H1 (cell line): ENCODE data around the gene HSD11B1L. TPM values are rescaled to one million over a fixed set of nuclear protein-coding genes. Genes with fewer than 3 reads are reported as not detected.

Experiments
- CTCF ChIA-PET: fragments of 300-600 bp; sonication (Branson Sonifier 250); formaldehyde crosslinking; loops from one replicate; lab custom pipeline; 2021; ENCODE audit not compliant: partially characterized antibody; lab: Charles Lee
- POLR2A ChIA-PET: fragments of 300-600 bp; sonication (Branson Sonifier 250); formaldehyde crosslinking; loops from one replicate; lab custom pipeline; 2021; ENCODE audit warnings: inconsistent platforms; ENCODE audit not compliant: partially characterized antibody; lab: Charles Lee
- DNase-seq, 2 experiments: peaks; one replicate each; pipeline versions ENCODE4 v3.0.0 to v3.0.0-alpha.2; 2010 to 2022; ENCODE audit warnings: low spot score in 2 of 2, low read depth in 1 of 2, mixed read lengths in 1 of 2
- FAIRE-seq: peaks from 2 replicates; lab custom pipeline; 2011; peaks lifted over from hg19 to GRCh38; lab: Jason Lieb, UNC
- H2AFZ ChIP-seq: 2 replicates; pipeline ENCODE4 v1.8.1; 2012; ENCODE audit warnings: low read length, inconsistent platforms
- H2AK5ac ChIP-seq: 2 replicates; pipeline ENCODE4 v1.6.1; 2013; ENCODE audit warnings: low read depth, low read length
- H2BK120ac ChIP-seq: replicated peaks from 2 replicates; pipeline ENCODE3; 2013; ENCODE audit warnings: low read depth, low read length, inconsistent platforms
- H2BK12ac ChIP-seq: 2 replicates; pipeline ENCODE4 v1.6.1; 2013; ENCODE audit warnings: low read depth, low read length
- H2BK15ac ChIP-seq: 2 replicates; pipeline ENCODE4 v1.6.1; 2013; ENCODE audit warnings: low read length
- H2BK20ac ChIP-seq: 2 replicates; pipeline ENCODE4 v1.6.1; 2013; ENCODE audit warnings: low read length
- H2BK5ac ChIP-seq: 2 replicates; pipeline ENCODE4 v1.6.1; 2013; ENCODE audit warnings: low read depth, low read length
- H3K14ac ChIP-seq: 2 replicates; pipeline ENCODE4 v1.6.1; 2013; ENCODE audit warnings: inconsistent platforms; ENCODE audit not compliant: insufficient read length
- H3K18ac ChIP-seq: 2 replicates; pipeline ENCODE4 v1.6.1; 2013; ENCODE audit warnings: low read length; ENCODE audit errors: extremely low read depth
- H3K23ac ChIP-seq: 2 replicates; pipeline ENCODE4 v1.6.1; 2013; ENCODE audit warnings: inconsistent platforms; ENCODE audit not compliant: insufficient read length
- H3K23me2 ChIP-seq: 2 replicates; pipeline ENCODE4 v1.6.1; 2013; ENCODE audit warnings: low read depth, low read length
- H3K27ac ChIP-seq: 2 replicates; pipeline ENCODE4 v1.6.1; 2011; ENCODE audit warnings: low read depth, low read length, inconsistent platforms
- H3K27me3 ChIP-seq, 4 experiments: replicated peaks in 1 of 4; 1 replicate in 1 of 4; 2 replicates in 3 of 4; pipeline versions ENCODE4 v1.6.1 to v1.8.1; 2011 to 2013; ENCODE audit warnings: low read length in 3 of 4, mild to moderate bottlenecking in 3 of 4, inconsistent platforms in 2 of 4, mixed read lengths in 2 of 4, moderate library complexity in 1 of 4; ENCODE audit not compliant: control insufficient read depth in 3 of 4, insufficient read depth in 3 of 4; ENCODE audit errors: extremely low read depth in 1 of 4
- H3K36me3 ChIP-seq, 4 experiments: 2 replicates each; pipeline versions ENCODE4 v1.6.1 to v1.8.1; 2011 to 2013; ENCODE audit warnings: mild to moderate bottlenecking in 4 of 4, low read length in 3 of 4, moderate library complexity in 2 of 4, control low read depth in 1 of 4, inconsistent platforms in 1 of 4; ENCODE audit not compliant: insufficient read depth in 4 of 4, control insufficient read depth in 2 of 4
- H3K4ac ChIP-seq: replicated peaks from 2 replicates; pipeline ENCODE3; 2013; ENCODE audit warnings: low read length, low read depth, mixed read lengths, inconsistent platforms; ENCODE audit not compliant: insufficient read length
- H3K4me1 ChIP-seq, 4 experiments: replicated peaks in 1 of 4; 1 replicate in 1 of 4; 2 replicates in 3 of 4; pipeline versions ENCODE4 v1.6.1 to v1.8.1; 2011 to 2013; ENCODE audit warnings: low read length in 3 of 4, inconsistent platforms in 2 of 4, mixed read lengths in 1 of 4; ENCODE audit not compliant: insufficient read depth in 4 of 4, control insufficient read depth in 3 of 4
- H3K4me2 ChIP-seq, 2 experiments: 2 replicates each; pipeline versions ENCODE4 v1.6.1 to v1.8.1; 2011 to 2013; ENCODE audit warnings: low read depth in 2 of 2, low read length in 2 of 2, control low read depth in 1 of 2, inconsistent platforms in 1 of 2, mild to moderate bottlenecking in 1 of 2; ENCODE audit not compliant: insufficient read depth in 1 of 2
- H3K4me3 ChIP-seq, 4 experiments: fragments of 200-600, 300-600 bp in 1 of 4; sonication (generic), shearing (Covaris generic), sonication (Bioruptor Twin) in 1 of 4; 2 replicates each; pipeline versions ENCODE4 v1.5.1 to v1.8.1; 2011 to 2016; ENCODE audit warnings: low read length in 4 of 4, low read depth in 3 of 4, control low read depth in 2 of 4, inconsistent platforms in 2 of 4, mild to moderate bottlenecking in 2 of 4, mixed read lengths in 1 of 4, moderate library complexity in 1 of 4; ENCODE audit not compliant: insufficient read depth in 2 of 4; ENCODE audit errors: extremely low read depth in 1 of 4
- H3K56ac ChIP-seq: replicated peaks from 2 replicates; pipeline ENCODE3; 2013; ENCODE audit warnings: low read depth, mild to moderate bottlenecking, mixed read lengths, low read length, inconsistent platforms; ENCODE audit not compliant: insufficient read length
- H3K79me1 ChIP-seq: 2 replicates; pipeline ENCODE4 v1.6.1; 2013; ENCODE audit warnings: low read depth, low read length, control low read depth
- H3K79me2 ChIP-seq, 2 experiments: 2 replicates each; pipeline versions ENCODE4 v1.6.1 to v1.8.1; 2012 to 2013; ENCODE audit warnings: low read length in 2 of 2, mild to moderate bottlenecking in 2 of 2, inconsistent platforms in 1 of 2; ENCODE audit not compliant: insufficient read depth in 2 of 2, control insufficient read depth in 1 of 2
- H3K9ac ChIP-seq, 4 experiments: replicated peaks in 1 of 4; 1 replicate in 1 of 4; 2 replicates in 3 of 4; pipeline versions ENCODE4 v1.6.1 to v1.8.1; 2011 to 2013; ENCODE audit warnings: low read depth in 3 of 4, low read length in 3 of 4, control low read depth in 2 of 4, mild to moderate bottlenecking in 2 of 4, moderate library complexity in 2 of 4, inconsistent platforms in 1 of 4; ENCODE audit errors: extremely low read depth in 1 of 4
- H3K9me3 ChIP-seq, 2 experiments: 2 replicates each; pipeline versions ENCODE4 v1.6.1 to v1.8.1; 2012 to 2013; ENCODE audit warnings: mild to moderate bottlenecking in 2 of 2, moderate library complexity in 2 of 2, control low read depth in 1 of 2, inconsistent platforms in 1 of 2, low read depth in 1 of 2, low read length in 1 of 2, mixed read lengths in 1 of 2; ENCODE audit not compliant: insufficient read depth in 2 of 2
- H4K20me1 ChIP-seq, 2 experiments: replicated peaks in 1 of 2; 2 replicates each; pipeline versions ENCODE3 to v1.8.1; 2011 to 2013; ENCODE audit warnings: inconsistent platforms in 2 of 2, low read length in 2 of 2, mild to moderate bottlenecking in 1 of 2; ENCODE audit not compliant: insufficient read depth in 2 of 2, control insufficient read depth in 1 of 2
- H4K5ac ChIP-seq: 2 replicates; pipeline ENCODE4 v1.6.1; 2013; ENCODE audit warnings: low read length, low read depth, mixed read lengths, inconsistent platforms; ENCODE audit not compliant: insufficient read length
- H4K8ac ChIP-seq: 2 replicates; pipeline ENCODE4 v1.8.0; 2013; ENCODE audit warnings: mild to moderate bottlenecking, moderate library complexity, low read length, inconsistent platforms; ENCODE audit not compliant: insufficient read depth; ENCODE audit errors: extremely low read depth
- H4K91ac ChIP-seq: replicated peaks from 2 replicates; pipeline ENCODE3; 2013; ENCODE audit warnings: low read length, mixed read lengths, inconsistent platforms; ENCODE audit not compliant: insufficient read length
- BACH1 ChIP-seq: IDR thresholded peaks from 2 replicates; pipeline ENCODE4 v1.6.1; 2012; ENCODE audit warnings: low read length, improper control_type of control experiment
- CBX8 ChIP-seq: fragments of 300-800, 300-1000 bp; sonication (generic); IDR thresholded peaks from 2 replicates; pipeline ENCODE4 v1.7.1; 2016; ENCODE audit warnings: low read depth, low read length, borderline replicate concordance
- EGR1 ChIP-seq: IDR thresholded peaks from 2 replicates; pipeline ENCODE4 v1.6.1; 2011; ENCODE audit warnings: low read depth, low read length, borderline replicate concordance
- RAD21 ChIP-seq, 2 experiments: IDR thresholded peaks in 1 of 2; conservative IDR thresholded peaks in 1 of 2; 2 replicates each; pipeline ENCODE4 v1.6.1; 2011; ENCODE audit warnings: low read depth in 2 of 2, low read length in 2 of 2, improper control_type of control experiment in 1 of 2, inconsistent platforms in 1 of 2, mild to moderate bottlenecking in 1 of 2, moderate library complexity in 1 of 2
- RXRA ChIP-seq: IDR thresholded peaks from 2 replicates; pipeline ENCODE4 v1.6.1; 2011; ENCODE audit warnings: low read depth, mild to moderate bottlenecking, low read length, moderate library complexity; ENCODE audit not compliant: insufficient read depth
- SIN3A ChIP-seq, 2 experiments: IDR thresholded peaks in 1 of 2; conservative IDR thresholded peaks in 1 of 2; 2 replicates each; pipeline ENCODE4 v1.6.1; 2011 to 2012; ENCODE audit warnings: low read length in 2 of 2, improper control_type of control experiment in 1 of 2, low read depth in 1 of 2, mild to moderate bottlenecking in 1 of 2
- SIRT6 ChIP-seq: IDR thresholded peaks from one replicate; pipeline ENCODE4 v1.7.1; 2012; ENCODE audit warnings: low read length, inconsistent platforms
- SIX5 ChIP-seq: IDR thresholded peaks from 2 replicates; pipeline ENCODE4 v1.6.1; 2011; ENCODE audit warnings: mild to moderate bottlenecking, low read depth, low read length
- WGBS, 2 experiments: shearing (Covaris generic) in 1 of 2; methylation state at CpG; one replicate each; pipeline versions ENCODE4 v1.1.6 to v1.1.7; 2013 to 2015; ENCODE audit warnings: low lambda C conversion rate in 2 of 2, mixed read lengths in 2 of 2, inconsistent platforms in 1 of 2, low coverage in 1 of 2, missing lambda C conversion rate in 1 of 2; ENCODE audit not compliant: insufficient replicate concordance in 2 of 2, insufficient coverage in 1 of 2, insufficient read length in 1 of 2; ENCODE audit errors: extremely low coverage in 1 of 2, missing lambda C conversion rate in 1 of 2; 5-methylcytosine and 5-hydroxymethylcytosine counted together
- polyA plus RNA-seq, 7 experiments: library from polyadenylated mRNA; depleted of rRNA in 3 of 7; stranded (reverse) in 5 of 7; unstranded in 2 of 7; fragments of >200 nt in 5 of 7; fragments of 200-250 nt in 2 of 7; gene quantifications; 1 replicate in 5 of 7; 2 replicates in 1 of 7; 4 replicates in 1 of 7; pipeline versions ENCODE4 v1.2.1 to v1.2.3, GENCODE V29; 2011 to 2013; ENCODE audit warnings: missing spikeins in 2 of 7, mixed read lengths in 2 of 7
- total RNA-seq: library from RNA; stranded (reverse); fragmentation: NEBNext Ultra II Directional; extraction: Animal tissue kit (Norgen Biotek cat#: 25700); gene quantifications from 2 replicates; pipeline ENCODE4 v1.2.1, GENCODE V29; 2021
- TF ChIP-seq, protein P1 (sequence below): IDR thresholded peaks from 2 replicates; pipeline ENCODE4 v1.6.1; 2011; ENCODE audit warnings: low read depth, mild to moderate bottlenecking, low read length; ENCODE audit not compliant: insufficient read depth

Gene HSD11B1L
- total and polyA plus RNA-seq, 2 of the 8 experiments (the other 6 are each of a cell fraction or from before 2014, with no cell fraction given) = 8.2 to 20.6 TPM

DNA sequence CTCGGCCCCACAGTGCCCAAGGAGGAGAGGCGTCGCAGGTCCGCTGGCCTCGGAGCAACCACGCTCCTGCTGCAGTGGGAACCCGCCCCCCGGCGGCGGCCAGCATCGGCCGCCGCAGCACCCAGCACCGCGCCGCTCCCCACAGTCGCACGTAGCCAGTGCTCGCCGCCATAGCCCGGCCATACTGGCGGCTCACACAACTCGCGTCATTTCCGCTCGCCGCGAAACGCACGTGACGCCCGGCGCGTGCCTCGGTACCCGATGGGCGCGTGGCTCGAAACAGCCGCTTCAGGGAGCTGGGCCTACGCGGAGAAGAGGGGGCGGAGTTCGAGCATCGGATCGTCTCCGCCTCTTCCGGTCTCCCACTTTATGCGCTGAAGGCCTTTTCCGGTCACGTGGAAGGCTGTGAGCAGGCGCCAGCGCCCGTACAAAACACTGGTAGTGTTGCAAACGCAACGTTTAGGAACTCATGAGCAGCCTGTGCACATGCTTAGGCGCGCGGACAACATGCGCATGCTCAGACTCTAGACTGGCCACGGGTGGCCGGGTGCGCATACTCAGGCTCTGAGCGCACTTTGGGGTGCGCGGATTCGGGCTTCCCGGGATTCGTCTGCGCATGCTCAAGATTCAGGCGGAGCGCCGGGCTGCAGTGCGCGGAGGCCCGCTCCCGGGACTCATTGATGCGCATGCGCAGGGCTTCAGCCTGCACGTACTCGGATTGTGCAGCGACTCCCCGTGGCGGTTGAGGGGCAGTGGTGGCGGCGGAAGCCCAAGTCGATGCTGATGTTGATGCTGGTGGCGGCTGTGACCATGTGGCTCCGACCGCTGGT is 39.3 kb downstream of the HSD11B1L start, which contains the start of the genes CATSPERD and LONP1:
Gene CATSPERD (plus strand): TSS at position 677 of the 830 bp plus-strand sequence. CDS start 101 bp downstream, at position 778.
Gene LONP1 (minus strand): TSS at position 186 of the 830 bp plus-strand sequence. CDS start 14 bp downstream, at position 172.
- H4K91ac ChIP-seq = peak within 1 kb of the TSS; percentile 99
- FAIRE-seq = no peak
- H3K4me2 ChIP-seq = peak within 1 kb of the TSS; percentile 55 to 95
- 0 out of 2 replicates have a peak within 1 kb of the TSS, but pooled peaks have one; percentile 56 for H2AK5ac ChIP-seq
- ChIA-PET POLR2A (interaction anchor here (0.6 to 22.4 kb wide), 30 partner anchors 8 to 184 kb away, joined by 3 to 620 read pairs (median 5); partner anchors contain the start of genes DUS3L, FUT3, RPL36 and SAFB), CTCF (interaction anchor here (0.6 to 2.3 kb wide), 14 partner anchors 8 to 371 kb away, joined by 3 to 6 read pairs (median 3); partner anchors contain the start of gene RPL36)
- peaks cover 10% of the 10 kb centered on the region; the same call in 1 of the 2 replicates for H3K79me1 ChIP-seq
- peaks cover 4 to 13% of the 10 kb centered on the region in 2 experiments for H4K20me1 ChIP-seq
- H3K4me1 ChIP-seq = no peaks in the 10 kb centered on the region; a peak in 2 of 7 replicates
- H2BK12ac ChIP-seq = peak within 1 kb of the TSS; percentile 53; the same call in 1 of the 2 replicates
- H4K5ac ChIP-seq = peak within 1 kb of the TSS; percentile 100
- H3K56ac ChIP-seq = peak within 1 kb of the TSS; percentile 99
- H3K4ac ChIP-seq = peak within 1 kb of the TSS; percentile 99
- H2BK20ac ChIP-seq = no peak within 1 kb of the TSS
- H3K79me2 ChIP-seq = peaks cover 34 to 41% of the 10 kb centered on the region in 2 experiments
- WGBS, 2 experiments = 1% methylated on average over 84 of the region's 90 CpGs; no CpG with 5 or more reads in 1 of the 2 experiments
- H2BK120ac ChIP-seq = peak within 1 kb of the TSS; percentile 96
- DNase-seq = peak; percentile 95 to 98
- peak within 1 kb of the TSS; percentile 98 for H2BK5ac ChIP-seq
- H3K4me3 ChIP-seq = peak within 1 kb of the TSS; percentile 71 to 100 (median 98)
- peak within 1 kb of the TSS; percentile 98 for H4K8ac ChIP-seq
- peak within 1 kb of the TSS; percentile 97 to 99 (median 98) for H3K9ac ChIP-seq
- peak within 1 kb of the TSS; percentile 100 for H3K18ac ChIP-seq
- peak within 1 kb of the TSS; percentile 97 for H3K27ac ChIP-seq
- peak within 1 kb of the TSS; percentile 99; the same call in 1 of the 2 replicates for H2BK15ac ChIP-seq
- peak within 1 kb of the TSS; percentile 96 for H2AFZ ChIP-seq
- no peaks in the 10 kb centered on the region for H3K9me3 ChIP-seq
- H3K36me3 ChIP-seq = peaks cover 0 to 8% (median 2%) of the 10 kb centered on the region in 4 experiments; a peak in 4 of 8 replicates
- no peak within 1 kb of the TSS for H3K23ac ChIP-seq
- H3K23me2 ChIP-seq = peaks cover 7% of the 10 kb centered on the region
- no peak within 1 kb of the TSS for H3K14ac ChIP-seq
- H3K27me3 ChIP-seq = no peaks in the 10 kb centered on the region
- TF ChIP-seq SIRT6 (no peak), CBX8 (no peak), BACH1 (no peak), SIX5 (no peak), SIN3A (conservative IDR thresholded peaks at IDR 0.05 in 1 of 2, IDR thresholded peaks at IDR 0.05 in 1 of 2; ENCODE audit: low read depth in 1 of 2, low read length in 2 of 2) (peak in 1 of 2 experiments; percentile 81; a peak in 2 of 4 replicates), RAD21 (IDR thresholded peaks at IDR 0.05 in 1 of 2, conservative IDR thresholded peaks at IDR 0.05 in 1 of 2; ENCODE audit: low read depth in 2 of 2, low read length in 2 of 2) (peak in 1 of 2 experiments; percentile 33; a peak in 2 of 4 replicates), RXRA (no peak), EGR1 (peak; percentile 17; the same call in 1 of the 2 replicates)
- TF ChIP-seq, protein P1, sequence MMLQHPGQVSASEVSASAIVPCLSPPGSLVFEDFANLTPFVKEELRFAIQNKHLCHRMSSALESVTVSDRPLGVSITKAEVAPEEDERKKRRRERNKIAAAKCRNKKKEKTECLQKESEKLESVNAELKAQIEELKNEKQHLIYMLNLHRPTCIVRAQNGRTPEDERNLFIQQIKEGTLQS = peak; percentile 94
